ENCODE results near the gene MRPL2. TPM values are rescaled to one million over a fixed set of nuclear protein-coding genes. Genes with fewer than 3 reads are reported as not detected.

Gene MRPL2
- polyA plus RNA-seq, 4 donors, result 53.4 to 127 (median 90.9) TPM

DNA sequence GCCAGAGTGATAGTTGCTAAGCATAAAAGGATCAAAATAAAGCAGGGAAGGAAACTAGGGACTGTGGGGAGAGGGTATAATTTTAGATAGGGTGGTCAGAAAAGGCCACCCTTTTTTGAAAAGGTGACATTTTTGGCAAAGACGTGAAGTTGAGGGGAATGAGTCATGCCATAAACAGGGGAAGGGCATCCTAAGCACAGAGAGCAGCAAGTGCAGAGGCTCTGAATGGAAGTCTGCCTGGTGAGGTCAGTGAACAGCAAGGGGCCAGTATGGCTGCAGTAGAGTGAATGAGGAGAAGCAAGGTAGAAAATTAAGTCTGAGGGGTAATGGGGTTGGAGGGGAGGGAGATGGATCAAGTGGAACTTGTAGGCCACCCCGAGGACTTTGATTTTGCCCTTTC lies 2.6 kb upstream of the MRPL2 start:
- 47 to 70% (median 51%) methylated on average over 2 of the region's 2 CpGs for WGBS, 3 donors
- H3K27me3 ChIP-seq (ENCODE audit: control insufficient read depth in 3 of 3, insufficient read depth in 3 of 3, low read length in 3 of 3), result no peaks in the 10 kb centered on the region
- peaks cover 0 to 63% (median 15%) of the 10 kb centered on the region in 3 donors for H3K36me3 ChIP-seq (ENCODE audit: control insufficient read depth in 3 of 3, insufficient read depth in 2 of 3, low read depth in 1 of 3, low read length in 3 of 3)
- H3K4me3 ChIP-seq (ENCODE audit: low read depth in 1 of 3, low read length in 3 of 3), result peak overlapping the region in 2 of 3 donors; percentile 72 to 92
- H3K4me1 ChIP-seq (ENCODE audit: control insufficient read depth in 3 of 3, insufficient read depth in 2 of 3, low read depth in 1 of 3, low read length in 2 of 3), result peaks cover 0 to 31% (median 0%) of the 10 kb centered on the region in 3 donors
- FAIRE-seq (no peak), DNase-seq (peak in 1 of 2 donors; percentile 14)
- H3K27ac ChIP-seq (ENCODE audit: low read depth in 1 of 3, low read length in 2 of 3), result peak overlapping the region in 1 of 3 donors; percentile 96
- H3K9me3 ChIP-seq (ENCODE audit: control insufficient read depth in 2 of 2, insufficient read depth in 1 of 2, low read depth in 1 of 2, low read length in 1 of 2), result no peaks in the 10 kb centered on the region

DNA sequence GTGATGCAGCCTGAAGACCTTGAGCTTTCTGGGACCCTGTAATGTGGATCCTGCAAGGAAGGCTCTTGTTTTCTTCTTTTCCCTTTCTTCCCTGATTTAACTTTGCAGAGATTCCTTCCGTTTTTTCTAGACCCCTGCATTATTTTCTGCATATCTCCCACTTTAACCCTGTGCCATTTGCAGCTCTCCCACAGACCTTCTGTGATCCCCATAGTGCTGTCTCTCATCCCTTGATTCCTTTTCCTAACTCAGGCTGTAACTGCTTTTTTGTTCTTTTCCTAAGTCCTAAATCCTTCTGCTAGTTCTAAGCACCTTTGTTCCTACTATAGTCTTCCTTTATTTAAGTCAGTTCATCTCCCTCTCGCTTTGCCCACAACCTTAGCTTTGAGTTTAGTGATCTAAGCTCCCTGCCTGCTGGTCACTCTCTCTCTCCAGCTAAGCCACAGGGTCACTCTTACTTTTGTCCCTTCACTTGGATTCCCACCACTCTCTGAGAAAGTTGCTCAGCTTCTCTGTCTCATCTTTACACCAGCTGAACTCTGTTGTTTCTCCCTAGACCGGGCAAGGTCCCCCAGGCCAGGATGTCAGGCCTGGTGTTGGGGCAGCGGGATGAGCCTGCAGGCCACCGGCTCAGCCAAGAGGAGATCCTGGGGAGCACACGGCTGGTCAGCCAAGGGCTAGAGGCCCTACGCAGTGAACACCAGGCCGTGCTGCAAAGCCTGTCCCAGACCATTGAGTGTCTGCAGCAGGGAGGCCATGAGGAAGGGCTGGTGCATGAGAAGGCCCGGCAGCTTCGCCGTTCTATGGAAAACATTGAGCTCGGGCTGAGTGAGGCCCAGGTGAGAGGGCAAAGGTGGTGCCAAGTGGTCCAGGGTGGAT lies 1.8 kb upstream of the MRPL2 start:
- peak overlapping the region in 2 of 3 donors; percentile 72 to 92 for H3K4me3 ChIP-seq (ENCODE audit: low read depth in 1 of 3, low read length in 3 of 3)
- DNase-seq, result peak in 1 of 2 donors; percentile 15
- 43 to 74% (median 63%) methylated on average over 12 of the region's 12 CpGs for WGBS, 3 donors
- no peak for FAIRE-seq
- H3K27ac ChIP-seq (ENCODE audit: low read depth in 1 of 3, low read length in 2 of 3), result peak overlapping the region; percentile 65 to 96 (median 75)
- H3K9me3 ChIP-seq (ENCODE audit: control insufficient read depth in 2 of 2, insufficient read depth in 1 of 2, low read depth in 1 of 2, low read length in 1 of 2), result no peaks in the 10 kb centered on the region
- peaks cover 0 to 31% (median 0%) of the 10 kb centered on the region in 3 donors for H3K4me1 ChIP-seq (ENCODE audit: control insufficient read depth in 3 of 3, insufficient read depth in 2 of 3, low read depth in 1 of 3, low read length in 2 of 3)
- no peaks in the 10 kb centered on the region for H3K27me3 ChIP-seq (ENCODE audit: control insufficient read depth in 3 of 3, insufficient read depth in 3 of 3, low read length in 3 of 3)
- peaks cover 0 to 59% (median 7%) of the 10 kb centered on the region in 3 donors for H3K36me3 ChIP-seq (ENCODE audit: control insufficient read depth in 3 of 3, insufficient read depth in 2 of 3, low read depth in 1 of 3, low read length in 3 of 3)

DNA sequence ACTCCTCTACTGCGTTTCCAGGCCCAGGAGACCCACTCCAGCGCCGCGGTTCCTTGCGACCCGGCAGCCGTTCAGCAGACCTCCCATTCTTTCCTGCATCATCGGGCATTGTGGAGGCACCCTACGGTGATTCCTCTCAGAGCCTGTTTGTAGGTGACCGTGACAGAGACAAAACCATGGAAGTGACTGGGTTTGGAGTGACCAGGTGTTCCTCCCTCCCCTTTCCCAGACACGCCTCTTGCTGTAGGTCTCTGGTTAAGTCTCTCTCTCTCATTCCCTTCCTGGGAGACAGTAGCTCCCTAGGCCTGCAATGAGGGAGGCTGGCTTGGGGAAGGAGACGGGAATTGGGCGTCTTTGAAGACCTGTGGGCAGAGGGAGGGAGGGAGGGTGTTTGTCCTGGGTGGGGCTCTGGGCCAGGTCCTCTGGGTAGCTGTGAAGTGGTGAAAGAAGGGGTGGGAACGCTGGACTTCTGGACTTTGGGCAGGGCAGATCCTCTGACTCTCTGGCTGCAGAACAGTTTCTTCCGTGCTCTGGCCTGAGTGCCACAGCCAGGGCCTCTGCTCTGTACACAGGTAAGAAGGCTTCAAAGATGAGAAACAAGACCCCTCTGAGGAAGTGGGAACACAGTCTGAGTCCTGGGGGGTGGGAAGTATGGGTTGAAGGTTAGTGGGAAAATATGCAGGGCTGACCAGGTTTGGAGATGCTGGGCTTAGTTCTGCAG lies 960 bp upstream of the MRPL2 start:
- 5 to 10% (median 10%) methylated on average over 15 of the region's 15 CpGs for WGBS, 3 donors
- no peaks in the 10 kb centered on the region for H3K27me3 ChIP-seq (ENCODE audit: control insufficient read depth in 3 of 3, insufficient read depth in 3 of 3, low read length in 3 of 3)
- no peaks in the 10 kb centered on the region for H3K9me3 ChIP-seq (ENCODE audit: control insufficient read depth in 2 of 2, insufficient read depth in 1 of 2, low read depth in 1 of 2, low read length in 1 of 2)
- peaks cover 0 to 31% (median 0%) of the 10 kb centered on the region in 3 donors for H3K4me1 ChIP-seq (ENCODE audit: control insufficient read depth in 3 of 3, insufficient read depth in 2 of 3, low read depth in 1 of 3, low read length in 2 of 3)
- DNase-seq, result peak; percentile 89 to 96
- no peak for FAIRE-seq
- H3K4me3 ChIP-seq (ENCODE audit: low read depth in 1 of 3, low read length in 3 of 3), result peak overlapping the region; percentile 18 to 92 (median 72)
- peak overlapping the region; percentile 75 to 96 (median 95) for H3K27ac ChIP-seq (ENCODE audit: low read depth in 1 of 3, low read length in 2 of 3)
- peaks cover 0 to 61% (median 4%) of the 10 kb centered on the region in 3 donors for H3K36me3 ChIP-seq (ENCODE audit: control insufficient read depth in 3 of 3, insufficient read depth in 2 of 3, low read depth in 1 of 3, low read length in 3 of 3)

DNA sequence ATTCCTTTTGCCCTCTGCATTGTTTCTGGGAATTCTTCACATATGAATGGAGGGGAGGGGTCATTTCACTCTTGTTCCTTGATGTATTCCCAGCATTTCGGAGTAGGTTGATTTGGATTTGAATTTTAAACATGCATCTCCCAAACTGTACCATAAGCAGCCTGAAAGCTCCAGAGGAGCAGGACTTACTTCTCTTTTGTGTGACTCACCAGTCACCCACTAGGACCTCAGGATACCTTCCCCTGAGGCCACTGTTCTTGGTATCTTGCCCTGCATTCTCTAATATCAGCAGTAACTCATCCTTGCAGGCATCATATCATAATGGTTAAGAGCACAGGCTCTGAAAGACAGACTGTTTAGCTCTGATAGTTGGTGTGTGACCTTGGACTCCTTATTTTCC lies 703 bp downstream of the MRPL2 start:
- Histone ChIP-seq H3K9me3 (ENCODE audit: control insufficient read depth in 2 of 2, insufficient read depth in 1 of 2, low read depth in 1 of 2, low read length in 1 of 2) (no peaks in the 10 kb centered on the region), H3K27ac (ENCODE audit: low read depth in 1 of 3, low read length in 2 of 3) (peak overlapping the region in 1 of 3 donors; percentile 79), H3K4me1 (ENCODE audit: control insufficient read depth in 3 of 3, insufficient read depth in 2 of 3, low read depth in 1 of 3, low read length in 2 of 3) (peaks cover 0 to 31% (median 0%) of the 10 kb centered on the region in 3 donors), H3K27me3 (ENCODE audit: control insufficient read depth in 3 of 3, insufficient read depth in 3 of 3, low read length in 3 of 3) (no peaks in the 10 kb centered on the region), H3K4me3 (ENCODE audit: low read depth in 1 of 3, low read length in 3 of 3) (peak overlapping the region in 2 of 3 donors; percentile 72 to 92), H3K36me3 (ENCODE audit: control insufficient read depth in 3 of 3, insufficient read depth in 2 of 3, low read depth in 1 of 3, low read length in 3 of 3) (peaks cover 0 to 56% (median 2%) of the 10 kb centered on the region in 3 donors)
- FAIRE-seq (no peak), DNase-seq (no peak)
- 48 to 72% (median 64%) methylated on average over 1 of the region's 1 CpG for WGBS, 3 donors

DNA sequence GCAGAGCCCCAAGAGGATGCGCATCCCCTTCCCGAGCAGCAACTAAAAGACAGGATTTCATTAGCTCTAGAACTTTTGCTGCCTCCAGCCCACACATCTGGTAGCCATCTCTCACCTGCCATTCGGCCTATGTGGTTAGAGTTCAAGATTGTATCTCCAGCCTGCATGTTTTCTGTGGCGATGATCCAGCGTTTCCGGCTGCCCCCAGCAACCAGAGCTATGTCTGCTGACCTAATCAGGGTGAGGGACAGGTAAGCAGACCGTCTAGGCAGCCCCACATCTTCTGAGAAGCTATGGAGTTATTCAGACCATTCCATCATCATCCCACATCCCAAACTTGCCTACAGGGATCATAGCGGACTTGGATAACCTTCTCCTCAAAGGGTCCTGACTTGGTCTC lies 3.3 kb downstream of the MRPL2 start:
- no peak overlapping the region for H3K4me3 ChIP-seq (ENCODE audit: low read depth in 1 of 3, low read length in 3 of 3)
- no peak overlapping the region for H3K27ac ChIP-seq (ENCODE audit: low read depth in 1 of 3, low read length in 2 of 3)
- peaks cover 0 to 49% (median 0%) of the 10 kb centered on the region in 3 donors for H3K36me3 ChIP-seq (ENCODE audit: control insufficient read depth in 3 of 3, insufficient read depth in 2 of 3, low read depth in 1 of 3, low read length in 3 of 3)
- 84 to 87% (median 86%) methylated on average over 8 of the region's 8 CpGs for WGBS, 3 donors
- DNase-seq (no peak), FAIRE-seq (no peak)
- H3K9me3 ChIP-seq (ENCODE audit: control insufficient read depth in 2 of 2, insufficient read depth in 1 of 2, low read depth in 1 of 2, low read length in 1 of 2), result no peaks in the 10 kb centered on the region
- H3K27me3 ChIP-seq (ENCODE audit: control insufficient read depth in 3 of 3, insufficient read depth in 3 of 3, low read length in 3 of 3), result no peaks in the 10 kb centered on the region
- H3K4me1 ChIP-seq (ENCODE audit: control insufficient read depth in 3 of 3, insufficient read depth in 2 of 3, low read depth in 1 of 3, low read length in 2 of 3), result peaks cover 0 to 32% (median 3%) of the 10 kb centered on the region in 3 donors

DNA sequence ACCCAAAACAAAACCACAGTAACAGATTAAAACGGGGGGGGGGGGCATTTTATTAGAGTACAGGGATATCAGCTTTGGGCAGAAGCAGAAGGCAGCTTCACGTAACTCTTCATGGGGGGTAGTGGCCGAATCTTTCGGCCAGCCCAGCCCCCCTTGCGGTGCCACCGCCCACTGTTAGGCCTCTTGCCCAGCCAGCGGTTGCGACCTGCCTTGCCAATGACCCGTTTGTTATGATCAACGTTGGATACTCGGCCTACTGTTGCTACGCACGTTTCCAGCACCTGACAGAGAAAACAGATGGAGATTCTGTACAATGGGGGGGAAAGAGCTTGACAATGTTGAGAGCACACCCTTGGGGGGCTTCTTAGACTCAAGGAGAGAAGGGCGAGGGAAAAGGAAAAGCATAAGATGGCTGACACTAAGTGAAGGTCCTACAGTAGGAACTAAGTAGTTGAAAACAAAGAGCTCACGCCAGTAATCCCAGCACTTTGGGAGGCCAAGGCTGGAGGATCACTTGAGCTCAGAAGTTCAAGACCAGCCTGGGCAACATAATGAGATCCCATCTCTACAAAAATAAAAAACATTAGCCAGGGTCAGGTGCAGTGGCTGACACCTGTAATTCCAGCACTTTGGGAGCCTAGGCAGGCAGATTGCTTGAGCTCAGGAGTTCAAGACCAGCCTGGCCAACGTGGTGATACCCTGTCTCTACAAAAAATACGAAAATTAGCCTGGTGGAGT lies 4.9 kb downstream of the MRPL2 start:
- peaks cover 0 to 61% (median 3%) of the 10 kb centered on the region in 3 donors for H3K36me3 ChIP-seq (ENCODE audit: control insufficient read depth in 3 of 3, insufficient read depth in 2 of 3, low read depth in 1 of 3, low read length in 3 of 3)
- peak overlapping the region; percentile 42 to 93 (median 79) for H3K27ac ChIP-seq (ENCODE audit: low read depth in 1 of 3, low read length in 2 of 3)
- peaks cover 0 to 34% (median 3%) of the 10 kb centered on the region in 3 donors for H3K4me1 ChIP-seq (ENCODE audit: control insufficient read depth in 3 of 3, insufficient read depth in 2 of 3, low read depth in 1 of 3, low read length in 2 of 3)
- no peaks in the 10 kb centered on the region for H3K9me3 ChIP-seq (ENCODE audit: control insufficient read depth in 2 of 2, insufficient read depth in 1 of 2, low read depth in 1 of 2, low read length in 1 of 2)
- peak overlapping the region in 2 of 3 donors; percentile 70 to 80 for H3K4me3 ChIP-seq (ENCODE audit: low read depth in 1 of 3, low read length in 3 of 3)
- FAIRE-seq, result no peak
- H3K27me3 ChIP-seq (ENCODE audit: control insufficient read depth in 3 of 3, insufficient read depth in 3 of 3, low read length in 3 of 3), result no peaks in the 10 kb centered on the region
- DNase-seq, result peak in 1 of 2 donors; percentile 16
- WGBS, 3 donors, result 76 to 78% (median 77%) methylated on average over 17 of the region's 17 CpGs

DNA sequence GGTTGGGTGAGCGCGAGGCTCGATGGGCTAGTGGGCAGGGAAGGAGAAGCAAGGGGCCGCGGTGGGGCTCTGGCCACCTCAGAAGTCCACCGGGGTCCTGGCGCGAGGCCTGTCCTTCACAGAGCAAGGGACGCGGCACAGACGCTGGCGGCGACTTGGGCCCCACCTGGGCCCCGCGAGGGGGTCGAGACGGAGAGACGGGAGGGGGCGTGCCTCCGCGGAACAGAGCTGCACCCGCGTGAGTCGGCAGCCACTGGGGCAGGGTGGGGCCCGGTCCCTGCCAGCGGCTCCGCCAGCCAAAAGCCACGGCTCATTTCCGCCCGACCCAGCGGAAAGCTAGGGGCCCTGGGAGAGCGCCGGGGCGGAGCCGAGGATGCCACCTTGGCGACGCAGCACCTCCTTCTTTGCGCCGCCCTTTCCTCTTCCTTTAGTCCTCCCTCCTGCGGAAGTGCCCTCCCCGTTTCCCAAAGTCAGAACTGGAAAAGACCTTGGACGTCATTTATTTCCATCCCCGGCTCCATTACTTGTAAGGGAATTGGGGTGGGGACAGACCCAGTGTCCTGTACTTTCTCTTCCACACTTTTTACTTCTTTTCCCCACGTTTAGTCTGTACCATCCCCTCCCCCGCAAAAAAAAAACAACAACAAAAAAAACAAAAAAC lies 5.6 kb downstream of the MRPL2 start, which contains the start of gene CUL7:
Gene CUL7, minus strand, starts transcription at position 307 of the 661 bp plus-strand sequence. CDS start 1,063 bp downstream, outside the sequence.
- no peaks in the 10 kb centered on the region for H3K9me3 ChIP-seq (ENCODE audit: control insufficient read depth in 2 of 2, insufficient read depth in 1 of 2, low read depth in 1 of 2, low read length in 1 of 2)
- peaks cover 0 to 65% (median 6%) of the 10 kb centered on the region in 3 donors for H3K36me3 ChIP-seq (ENCODE audit: control insufficient read depth in 3 of 3, insufficient read depth in 2 of 3, low read depth in 1 of 3, low read length in 3 of 3)
- DNase-seq (peak; percentile 97 to 98), FAIRE-seq (no peak)
- H3K4me1 ChIP-seq (ENCODE audit: control insufficient read depth in 3 of 3, insufficient read depth in 2 of 3, low read depth in 1 of 3, low read length in 2 of 3), result peaks cover 0 to 34% (median 3%) of the 10 kb centered on the region in 3 donors
- peak within 1 kb of the TSS; percentile 78 to 93 (median 79) for H3K27ac ChIP-seq (ENCODE audit: low read depth in 1 of 3, low read length in 2 of 3)
- no peaks in the 10 kb centered on the region for H3K27me3 ChIP-seq (ENCODE audit: control insufficient read depth in 3 of 3, insufficient read depth in 3 of 3, low read length in 3 of 3)
- peak within 1 kb of the TSS; percentile 60 to 80 (median 70) for H3K4me3 ChIP-seq (ENCODE audit: low read depth in 1 of 3, low read length in 3 of 3)
- WGBS, 3 donors, result 1 to 2% (median 1%) methylated on average over 27 to 45 of the region's 45 CpGs

Measured in small intestine (tissue), 7 donors.